Ishikawa (cell line): ENCODE results near the gene ADPRS.

Experiments used
- CREB1 ChIP-seq: IDR thresholded peaks from 2 replicates; pipeline ENCODE4 v1.6.1; 2012; ENCODE audit warnings: low read depth
- EP300 ChIP-seq: IDR thresholded peaks from 2 replicates; pipeline ENCODE4 v1.6.1; 2012; ENCODE audit warnings: borderline replicate concordance
- RAD21 ChIP-seq: IDR thresholded peaks from 2 replicates; pipeline ENCODE4 v1.6.1; 2012; ENCODE audit warnings: low read depth
- TAF1 ChIP-seq: IDR thresholded peaks from 2 replicates; pipeline ENCODE4 v1.6.1; 2012; ENCODE audit warnings: low read depth, mild to moderate bottlenecking
- TF ChIP-seq, protein P1 (sequence below): IDR thresholded peaks from 2 replicates; pipeline ENCODE4 v1.6.1; 2012; ENCODE audit warnings: low read depth, mild to moderate bottlenecking
- TF ChIP-seq, protein P2 (sequence below): IDR thresholded peaks from 2 replicates; pipeline ENCODE4 v1.6.1; 2012

DNA sequence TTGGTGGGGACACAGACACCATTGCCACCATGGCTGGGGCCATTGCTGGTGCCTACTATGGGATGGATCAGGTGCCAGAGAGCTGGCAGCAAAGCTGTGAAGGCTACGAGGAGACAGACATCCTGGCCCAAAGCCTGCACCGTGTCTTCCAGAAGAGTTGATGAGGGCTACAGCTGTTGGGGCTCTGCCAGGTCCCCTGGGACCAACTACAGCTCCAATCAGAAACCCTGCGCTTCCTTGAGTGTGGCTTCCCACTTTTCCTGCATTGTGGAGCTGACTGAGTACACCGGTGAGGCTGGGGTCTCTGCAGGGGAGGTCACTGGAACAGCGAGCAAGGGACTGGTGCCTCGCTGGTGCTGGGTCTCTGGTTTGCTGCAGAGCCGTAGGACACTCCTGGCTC, 4.5 kb downstream of the ADPRS start:
- TF ChIP-seq TAF1 (no peak), RAD21 (no peak), CREB1 (no peak), EP300 (no peak)
- TF ChIP-seq, protein P1, sequence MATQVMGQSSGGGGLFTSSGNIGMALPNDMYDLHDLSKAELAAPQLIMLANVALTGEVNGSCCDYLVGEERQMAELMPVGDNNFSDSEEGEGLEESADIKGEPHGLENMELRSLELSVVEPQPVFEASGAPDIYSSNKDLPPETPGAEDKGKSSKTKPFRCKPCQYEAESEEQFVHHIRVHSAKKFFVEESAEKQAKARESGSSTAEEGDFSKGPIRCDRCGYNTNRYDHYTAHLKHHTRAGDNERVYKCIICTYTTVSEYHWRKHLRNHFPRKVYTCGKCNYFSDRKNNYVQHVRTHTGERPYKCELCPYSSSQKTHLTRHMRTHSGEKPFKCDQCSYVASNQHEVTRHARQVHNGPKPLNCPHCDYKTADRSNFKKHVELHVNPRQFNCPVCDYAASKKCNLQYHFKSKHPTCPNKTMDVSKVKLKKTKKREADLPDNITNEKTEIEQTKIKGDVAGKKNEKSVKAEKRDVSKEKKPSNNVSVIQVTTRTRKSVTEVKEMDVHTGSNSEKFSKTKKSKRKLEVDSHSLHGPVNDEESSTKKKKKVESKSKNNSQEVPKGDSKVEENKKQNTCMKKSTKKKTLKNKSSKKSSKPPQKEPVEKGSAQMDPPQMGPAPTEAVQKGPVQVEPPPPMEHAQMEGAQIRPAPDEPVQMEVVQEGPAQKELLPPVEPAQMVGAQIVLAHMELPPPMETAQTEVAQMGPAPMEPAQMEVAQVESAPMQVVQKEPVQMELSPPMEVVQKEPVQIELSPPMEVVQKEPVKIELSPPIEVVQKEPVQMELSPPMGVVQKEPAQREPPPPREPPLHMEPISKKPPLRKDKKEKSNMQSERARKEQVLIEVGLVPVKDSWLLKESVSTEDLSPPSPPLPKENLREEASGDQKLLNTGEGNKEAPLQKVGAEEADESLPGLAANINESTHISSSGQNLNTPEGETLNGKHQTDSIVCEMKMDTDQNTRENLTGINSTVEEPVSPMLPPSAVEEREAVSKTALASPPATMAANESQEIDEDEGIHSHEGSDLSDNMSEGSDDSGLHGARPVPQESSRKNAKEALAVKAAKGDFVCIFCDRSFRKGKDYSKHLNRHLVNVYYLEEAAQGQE = no peak
- TF ChIP-seq, protein P2, sequence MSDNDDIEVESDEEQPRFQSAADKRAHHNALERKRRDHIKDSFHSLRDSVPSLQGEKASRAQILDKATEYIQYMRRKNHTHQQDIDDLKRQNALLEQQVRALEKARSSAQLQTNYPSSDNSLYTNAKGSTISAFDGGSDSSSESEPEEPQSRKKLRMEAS = no peak
